Mammary epithelial cell (primary cell): ENCODE measurements around the gene PIGU.

Experiments
- CTCF ChIP-seq, 2 donors: IDR thresholded peaks in 1 of 2; conservative IDR thresholded peaks in 1 of 2; 2 replicates each; pipeline ENCODE4 v1.5.1; 2011 to 2012; ENCODE audit warnings: inconsistent platforms in 2 of 2, low read length in 2 of 2, mild to moderate bottlenecking in 2 of 2, control low read depth in 1 of 2, low read depth in 1 of 2; ENCODE audit not compliant: insufficient read depth in 1 of 2; ENCODE audit errors: extremely low read depth in 1 of 2
- EZH2 ChIP-seq: IDR thresholded peaks from 2 replicates; pipeline ENCODE4 v1.6.1; 2012; ENCODE audit warnings: low read length, inconsistent platforms, borderline replicate concordance

DNA sequence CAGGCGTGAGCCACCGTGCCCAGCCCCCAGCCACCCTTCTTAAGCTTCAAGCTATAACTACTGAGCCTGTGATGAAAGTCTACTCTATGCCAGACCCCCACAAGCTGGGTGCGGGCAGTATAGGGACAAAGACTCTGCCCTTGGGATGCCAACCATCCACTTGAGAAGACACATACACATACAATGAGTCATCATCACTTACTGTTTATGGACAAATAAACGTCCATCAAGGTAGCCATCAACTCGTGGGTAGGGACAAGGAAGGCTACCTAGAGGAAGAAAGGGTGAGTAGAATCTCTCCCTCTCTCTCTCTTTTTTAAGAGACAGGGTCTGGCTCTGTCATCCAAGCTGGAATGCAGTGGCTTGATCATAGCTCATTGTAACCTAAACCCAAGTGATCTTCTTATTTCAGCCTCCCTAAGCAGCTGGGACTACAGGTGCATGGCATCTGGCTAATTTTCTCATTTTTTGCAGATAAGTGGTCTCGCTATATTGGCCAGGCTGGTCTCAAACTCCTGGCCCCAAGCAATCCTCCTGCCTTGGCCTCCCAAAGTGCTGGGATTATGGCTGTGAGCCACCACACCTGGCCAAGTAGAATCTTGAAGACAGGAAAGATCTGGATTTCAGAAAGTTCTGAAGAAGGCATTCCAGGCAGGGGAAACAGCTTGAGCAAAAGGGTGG is 24.7 kb upstream of the PIGU start:
- TF ChIP-seq CTCF (conservative IDR thresholded peaks at IDR 0.05 in 1 of 2, IDR thresholded peaks at IDR 0.05 in 1 of 2; ENCODE audit: extremely low read depth in 1 of 2, insufficient read depth in 1 of 2, low read depth in 1 of 2, low read length in 2 of 2) = no peak
- no peak for TF ChIP-seq EZH2
